ENCODE data around the gene CACNA1B.

DNA sequence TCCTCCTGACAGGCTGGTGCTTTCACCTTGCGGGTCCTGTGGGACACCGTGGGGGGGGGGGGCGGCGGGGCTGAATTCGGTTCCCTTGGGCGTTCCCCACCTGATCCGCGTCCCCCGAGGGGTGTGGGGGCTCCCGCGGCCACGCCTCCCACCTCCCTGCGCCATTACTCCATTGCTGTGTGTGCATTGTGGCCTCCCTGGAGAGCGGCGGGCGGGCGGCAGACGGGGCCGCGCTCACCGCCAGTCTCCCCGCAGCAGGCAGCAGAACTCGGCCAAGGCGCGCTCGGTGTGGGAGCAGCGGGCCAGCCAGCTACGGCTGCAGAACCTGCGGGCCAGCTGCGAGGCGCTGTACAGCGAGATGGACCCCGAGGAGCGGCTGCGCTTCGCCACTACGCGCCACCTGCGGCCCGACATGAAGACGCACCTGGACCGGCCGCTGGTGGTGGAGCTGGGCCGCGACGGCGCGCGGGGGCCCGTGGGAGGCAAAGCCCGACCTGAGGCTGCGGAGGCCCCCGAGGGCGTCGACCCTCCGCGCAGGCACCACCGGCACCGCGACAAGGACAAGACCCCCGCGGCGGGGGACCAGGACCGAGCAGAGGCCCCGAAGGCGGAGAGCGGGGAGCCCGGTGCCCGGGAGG, 145.3 kb downstream of the CACNA1B start:
- no peak for TF ChIP-seq CTCF (IDR thresholded peaks at IDR 0.05; ENCODE audit: borderline replicate concordance, extremely low read depth, low read length, poor library complexity, severe bottlenecking)
- TF ChIP-seq EZH2 (IDR thresholded peaks at IDR 0.05; ENCODE audit: borderline replicate concordance, low read depth, low read length, severe bottlenecking): no peak
